B cell (primary cell): ENCODE results near the gene POLR1D.

Source experiments
- CTCF ChIP-seq: fragments of 200-600 bp; IDR thresholded peaks from one replicate; pipeline ENCODE4 v1.8.0; 2022; ENCODE audit warnings: antibody characterized with exemption, mild to moderate bottlenecking
- EZH2 ChIP-seq: IDR thresholded peaks from 2 replicates; pipeline ENCODE4 v1.6.1; 2012; ENCODE audit warnings: borderline replicate concordance, low read depth, mild to moderate bottlenecking, moderate library complexity, low read length; ENCODE audit not compliant: insufficient read depth, poor library complexity, severe bottlenecking

- TF ChIP-seq CTCF (no peak), EZH2 (no peak)
These were observed 48.4 kb upstream of the POLR1D start for GRCh38 chr13:27573265-27573664.
